HG03175 (cell line): ENCODE results near the gene AATF.

Experiments
- ATAC-seq: cut with Tn5 transposase; IDR thresholded peaks from one replicate; pipeline ENCODE4 v1.9.1; 2021; ENCODE audit warnings: mild to moderate bottlenecking, moderate library complexity; ENCODE audit not compliant: unreplicated experiment

The AATF gene

DNA sequence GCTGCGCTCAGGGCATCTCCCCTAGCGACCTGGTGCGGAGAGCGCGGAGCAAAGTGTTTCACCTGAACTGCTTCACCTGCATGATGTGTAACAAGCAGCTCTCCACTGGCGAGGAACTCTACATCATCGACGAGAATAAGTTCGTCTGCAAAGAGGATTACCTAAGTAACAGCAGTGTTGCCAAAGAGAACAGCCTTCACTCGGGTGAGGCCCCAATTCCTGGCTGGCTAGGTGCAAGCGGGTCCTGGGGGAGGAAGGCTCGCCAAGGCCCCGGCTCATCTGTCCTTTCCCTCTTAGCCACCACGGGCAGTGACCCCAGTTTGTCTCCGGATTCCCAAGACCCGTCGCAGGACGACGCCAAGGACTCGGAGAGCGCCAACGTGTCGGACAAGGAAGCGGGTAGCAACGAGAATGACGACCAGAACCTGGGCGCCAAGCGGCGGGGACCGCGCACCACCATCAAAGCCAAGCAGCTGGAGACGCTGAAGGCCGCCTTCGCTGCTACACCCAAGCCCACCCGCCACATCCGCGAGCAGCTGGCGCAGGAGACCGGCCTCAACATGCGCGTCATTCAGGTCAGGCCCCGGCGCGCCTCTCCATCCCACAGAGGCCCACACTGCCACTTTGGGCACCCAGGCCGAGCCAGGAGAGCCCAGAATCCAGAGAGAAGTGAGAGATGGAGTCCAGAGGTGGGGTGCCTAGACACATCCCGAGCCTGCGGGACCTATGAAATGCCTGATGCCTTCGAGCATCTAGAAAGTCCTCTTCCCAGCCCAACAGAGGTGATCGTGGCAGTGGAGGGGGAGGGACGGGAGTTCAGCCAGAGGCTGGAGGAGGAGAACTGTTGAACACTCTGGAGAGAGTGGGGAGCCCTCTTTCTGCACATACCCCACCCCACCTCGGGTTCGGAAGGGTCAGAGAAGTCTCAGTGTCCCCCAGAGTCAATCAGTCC, 8.2 kb upstream of the AATF start:
- no peak for ATAC-seq

DNA sequence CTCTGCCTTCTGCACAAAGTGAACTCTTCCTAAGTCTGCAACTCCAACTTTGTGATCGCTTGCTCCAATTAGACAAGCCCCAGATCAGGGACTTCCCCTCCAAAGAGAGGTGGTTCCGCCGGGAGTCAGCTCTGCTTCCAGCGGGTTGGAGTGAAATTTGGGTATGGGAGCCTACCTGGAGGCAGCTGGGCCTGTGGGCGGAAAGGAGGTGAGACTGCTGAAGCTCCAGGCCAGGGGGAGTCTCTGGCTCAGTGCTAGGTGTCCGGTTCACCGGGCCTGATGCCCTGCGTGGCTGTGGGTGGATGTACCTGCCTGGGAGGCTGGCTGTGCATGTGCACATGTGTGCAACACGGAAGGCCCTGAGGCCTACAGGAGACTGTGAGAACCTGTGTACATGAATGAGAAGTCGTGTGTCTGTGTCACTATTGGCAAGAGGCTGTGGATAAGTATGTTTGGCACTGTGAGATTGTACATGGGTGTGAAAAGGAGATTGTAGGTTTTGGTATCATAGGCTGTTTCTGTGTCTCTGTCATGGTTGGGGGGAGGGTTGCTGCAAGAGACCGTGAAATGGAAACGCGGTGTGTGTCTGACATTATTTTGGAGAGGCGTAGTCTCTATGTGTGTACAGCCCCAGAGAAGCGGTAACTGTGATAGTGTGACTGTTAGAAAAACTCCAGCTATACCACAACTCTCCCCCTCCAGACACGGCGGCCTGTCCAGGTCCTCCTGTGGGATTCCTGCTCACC, 7.3 kb upstream of the AATF start:
- ATAC-seq: no peak

DNA sequence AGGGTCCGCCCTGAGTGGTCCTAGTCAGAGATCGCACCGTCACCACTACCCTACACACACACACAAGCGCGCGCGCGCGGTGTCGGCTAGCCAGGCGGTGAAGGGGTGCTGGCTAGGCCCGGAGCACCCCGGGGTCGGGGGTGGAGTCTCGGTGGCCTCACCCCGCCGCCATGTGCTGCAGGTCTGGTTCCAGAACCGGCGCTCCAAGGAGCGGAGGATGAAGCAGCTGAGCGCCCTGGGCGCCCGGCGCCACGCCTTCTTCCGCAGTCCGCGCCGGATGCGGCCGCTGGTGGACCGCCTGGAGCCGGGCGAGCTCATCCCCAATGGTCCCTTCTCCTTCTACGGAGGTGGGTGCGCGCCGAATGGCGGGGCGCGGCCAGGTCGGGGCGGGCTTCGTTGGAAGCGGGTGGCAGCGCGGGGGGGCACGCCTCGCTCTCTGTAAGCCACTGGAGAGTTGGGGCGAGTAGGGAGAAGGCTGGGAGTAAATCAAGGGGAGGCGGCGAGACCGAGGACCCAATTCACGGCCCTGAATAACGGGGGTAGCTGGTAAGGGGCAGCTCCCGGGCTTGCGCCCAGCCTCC, 6.6 kb upstream of the AATF start:
- no peak for ATAC-seq

DNA sequence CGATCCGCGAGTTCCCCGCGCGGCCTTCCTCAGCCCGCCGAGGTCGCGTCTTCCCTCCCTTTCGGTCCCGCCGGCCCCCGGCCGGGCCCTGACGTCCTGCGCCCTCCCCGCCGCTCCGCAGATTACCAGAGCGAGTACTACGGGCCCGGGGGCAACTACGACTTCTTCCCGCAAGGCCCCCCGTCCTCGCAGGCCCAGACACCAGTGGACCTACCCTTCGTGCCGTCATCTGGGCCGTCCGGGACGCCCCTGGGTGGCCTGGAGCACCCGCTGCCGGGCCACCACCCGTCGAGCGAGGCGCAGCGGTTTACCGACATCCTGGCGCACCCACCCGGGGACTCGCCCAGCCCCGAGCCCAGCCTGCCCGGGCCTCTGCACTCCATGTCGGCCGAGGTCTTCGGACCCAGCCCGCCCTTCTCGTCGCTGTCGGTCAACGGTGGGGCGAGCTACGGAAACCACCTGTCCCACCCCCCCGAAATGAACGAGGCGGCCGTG, 6.1 kb upstream of the AATF start:
- no peak for ATAC-seq

DNA sequence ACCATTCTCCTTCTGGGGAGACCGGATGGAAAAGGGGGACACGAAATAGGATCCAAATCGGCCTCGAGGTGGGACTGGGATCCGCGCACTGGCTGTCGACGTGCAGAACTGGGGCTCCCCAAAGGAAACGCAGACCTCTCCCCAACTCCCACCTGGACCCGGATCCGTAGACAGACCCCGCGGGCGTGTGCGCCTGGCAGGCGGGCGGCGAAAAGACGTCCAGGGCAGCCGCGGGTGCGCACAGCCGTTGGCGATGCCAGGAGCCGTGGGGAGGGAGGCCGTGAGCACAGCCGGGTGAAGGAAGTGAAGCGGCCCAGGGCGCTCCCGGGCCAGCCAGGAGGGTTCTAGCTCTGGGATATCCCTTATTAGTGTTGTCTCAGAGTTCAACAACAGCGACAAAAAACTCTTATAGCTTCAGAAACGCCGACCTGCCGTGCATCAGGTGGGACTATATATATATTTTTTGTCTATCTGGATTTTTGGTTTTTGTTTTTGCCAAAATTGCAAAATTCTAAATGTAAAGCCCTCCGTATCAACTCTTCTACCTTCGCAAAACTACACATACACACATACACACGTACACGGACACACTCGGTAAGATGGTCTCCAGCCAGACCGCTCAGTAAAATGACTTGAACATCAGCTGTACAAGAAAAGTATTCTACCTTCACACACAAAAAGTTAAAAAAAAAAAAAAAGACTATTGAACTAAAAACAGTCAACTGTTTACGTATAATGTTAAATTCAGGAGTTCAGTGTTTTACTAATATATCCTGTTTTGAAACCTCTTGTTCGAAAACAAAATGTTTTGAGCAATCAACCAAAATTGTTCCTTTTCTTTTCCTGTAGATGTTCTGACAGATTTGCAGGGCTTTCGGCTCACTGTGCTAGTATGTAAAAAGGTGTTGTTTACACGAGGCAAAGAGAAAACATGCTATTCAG, 5.2 kb upstream of the AATF start:
- ATAC-seq: no peak

DNA sequence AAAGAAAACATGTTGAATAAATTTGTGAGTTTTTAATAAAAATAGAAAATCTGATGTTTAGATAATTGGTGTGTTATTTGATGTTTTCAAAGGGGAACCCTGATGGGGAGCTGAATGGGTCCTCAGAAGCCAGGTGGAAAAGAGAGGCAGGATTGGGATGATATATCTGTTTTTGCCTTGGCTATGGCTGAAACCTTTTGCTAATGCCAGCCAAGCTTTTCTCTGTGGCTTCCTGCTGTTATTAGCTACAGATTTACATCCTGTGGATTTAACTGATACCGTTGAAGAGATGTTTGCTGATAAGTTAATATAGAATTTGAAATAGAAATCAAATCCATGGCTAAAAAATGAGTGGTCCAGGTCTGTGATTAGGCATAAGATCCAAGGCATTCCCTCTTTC, 4.2 kb upstream of the AATF start:
- ATAC-seq: no peak

DNA sequence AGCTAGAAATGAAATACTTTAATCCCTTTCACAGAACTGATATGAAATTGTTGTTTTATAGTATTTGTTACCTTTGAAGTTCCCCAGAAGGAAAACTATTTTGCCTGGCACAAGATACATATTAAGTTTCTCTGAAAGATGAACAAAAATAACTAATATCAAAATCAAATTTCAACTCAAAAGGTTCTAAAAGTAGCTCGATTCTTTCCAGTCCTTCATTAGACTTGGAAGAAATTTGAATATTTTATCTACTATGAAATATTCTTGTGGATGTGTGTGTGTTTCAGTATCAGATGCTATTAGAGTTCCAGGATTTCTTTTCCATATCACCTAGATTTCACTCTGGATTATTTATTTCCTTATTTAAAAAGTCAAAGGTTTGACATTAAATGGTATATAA, 3.6 kb upstream of the AATF start:
- no peak for ATAC-seq

DNA sequence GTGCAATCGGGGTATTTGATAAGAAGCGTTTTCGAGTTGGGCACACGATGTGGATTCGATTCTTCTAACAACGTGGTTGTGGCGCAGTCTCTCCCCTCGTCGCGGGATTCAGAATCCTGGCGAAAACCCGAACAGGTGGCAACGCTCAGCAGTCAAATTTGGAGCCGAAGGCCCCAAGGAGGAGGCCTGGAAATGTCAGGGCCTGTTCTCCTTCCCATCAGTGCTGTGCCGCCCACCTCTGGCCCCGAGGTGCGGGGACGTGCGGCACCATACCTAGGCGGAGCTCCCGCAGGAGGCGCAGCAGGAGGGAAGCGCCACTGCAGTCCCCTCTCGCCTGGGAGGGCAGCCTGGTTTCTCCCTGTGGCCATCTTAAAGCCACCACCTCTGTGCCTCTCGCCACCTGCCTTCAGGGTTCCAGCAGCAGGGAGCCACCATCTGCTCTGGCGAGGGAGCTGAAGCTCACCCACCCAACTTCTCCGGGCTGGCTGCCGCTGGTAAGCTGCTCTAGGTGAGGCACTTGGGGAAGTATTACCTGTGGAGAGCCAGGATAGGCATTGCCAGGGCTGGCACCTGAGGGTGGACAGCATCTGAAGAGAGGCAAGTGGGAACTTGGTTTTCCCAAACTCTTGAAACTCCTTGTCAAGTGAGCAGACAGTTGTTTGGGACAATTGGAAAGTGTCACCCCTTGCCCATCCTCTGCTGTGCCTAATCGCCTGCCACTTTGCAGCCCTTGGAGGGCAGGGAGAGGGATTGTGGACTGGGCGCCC, 2.6 kb upstream of the AATF start:
- no peak for ATAC-seq

DNA sequence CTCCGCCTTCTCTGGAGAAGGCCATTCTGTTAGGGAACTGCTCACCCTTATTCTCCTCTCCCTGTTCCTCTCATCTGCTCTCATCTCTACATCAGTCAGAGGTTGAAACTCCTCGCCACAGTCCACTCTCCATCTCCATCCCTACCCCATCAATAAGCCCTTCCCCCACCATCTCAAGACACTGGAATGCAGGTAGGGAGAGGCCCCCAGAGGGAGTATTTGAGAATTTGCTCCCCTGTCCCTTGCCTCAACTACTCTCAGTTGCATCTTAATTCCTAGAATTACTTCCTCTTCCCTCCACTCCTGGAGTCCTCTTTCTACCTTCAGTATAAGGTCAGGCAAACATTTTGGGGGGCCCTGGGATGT, 2.0 kb upstream of the AATF start:
- ATAC-seq: no peak

DNA sequence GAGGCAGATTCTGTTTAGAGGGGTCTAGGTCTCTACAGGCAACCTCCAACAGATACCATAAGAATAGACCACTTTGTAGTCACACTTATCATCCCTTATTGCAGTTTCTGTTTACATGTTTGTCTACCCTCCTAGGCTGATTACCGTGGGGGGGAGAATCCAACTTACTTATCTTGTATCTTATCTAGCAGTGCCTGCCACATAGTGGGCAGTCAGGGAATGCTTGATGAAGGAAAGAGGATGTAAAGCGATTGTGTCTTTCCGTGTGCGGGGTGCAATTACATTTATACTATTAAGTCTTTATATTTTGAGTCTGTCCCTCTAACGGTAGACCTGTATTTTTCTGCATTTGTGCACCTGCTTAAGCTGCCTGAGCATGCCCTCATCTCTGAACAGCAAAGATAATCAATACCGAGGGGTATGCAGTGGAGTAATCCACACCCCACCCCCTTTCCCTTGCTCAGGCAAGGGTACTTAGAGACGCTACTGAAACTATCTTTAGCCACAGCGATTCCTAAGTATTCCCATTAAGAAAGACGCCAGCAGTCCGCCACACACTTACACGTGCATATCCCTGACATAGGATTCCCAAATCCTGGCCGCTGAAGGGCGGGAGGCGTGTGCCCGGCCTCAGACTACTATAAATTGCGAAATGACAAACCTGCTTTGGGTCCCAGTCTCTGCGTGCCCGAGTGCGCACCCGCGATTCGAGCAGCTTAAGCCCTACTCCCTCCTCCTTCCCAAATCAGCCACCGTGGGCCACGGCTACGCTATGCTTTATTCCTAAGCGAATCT, 635 bp upstream of the AATF start:
- ATAC-seq: peak; percentile 11

DNA sequence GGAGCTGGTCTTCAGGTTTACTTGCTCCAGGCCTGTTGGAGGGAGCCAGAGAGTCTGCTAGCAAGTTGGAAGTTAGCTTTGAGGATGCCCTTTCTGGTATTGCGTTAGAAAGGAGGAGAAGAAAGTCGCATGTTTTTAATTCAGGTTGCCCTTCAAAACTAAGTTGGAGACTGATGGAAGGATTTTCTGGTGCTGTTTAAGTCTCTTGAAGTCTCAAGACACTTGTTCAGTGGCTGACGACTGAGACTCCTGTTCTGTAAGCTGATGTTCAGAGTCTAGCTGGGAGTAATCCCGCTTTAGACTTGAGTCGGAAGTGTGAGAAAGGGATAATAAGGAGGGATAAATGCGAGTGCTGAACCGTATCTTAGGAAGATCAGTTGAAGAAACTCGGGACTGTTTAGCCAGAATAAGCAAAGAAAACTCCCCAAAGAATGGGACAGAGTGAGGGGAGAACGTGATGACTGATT, 740 bp downstream of the AATF start:
- ATAC-seq: no peak

DNA sequence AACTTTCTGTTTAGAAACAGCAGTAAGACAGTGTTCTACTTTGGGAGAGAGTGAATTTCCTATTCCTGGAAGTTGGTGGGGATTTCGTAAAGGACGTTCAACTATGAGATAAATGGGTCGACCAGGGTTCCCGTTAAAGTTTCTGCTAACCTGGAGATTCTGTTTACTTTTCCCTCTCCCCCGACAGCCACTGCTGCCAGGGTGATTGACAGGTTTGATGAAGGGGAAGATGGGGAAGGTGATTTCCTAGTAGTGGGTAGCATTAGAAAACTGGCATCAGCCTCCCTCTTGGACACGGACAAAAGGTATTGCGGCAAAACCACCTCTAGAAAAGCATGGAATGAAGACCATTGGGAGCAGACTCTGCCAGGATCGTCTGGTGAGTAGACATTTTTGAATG, 1.3 kb downstream of the AATF start:
- no peak for ATAC-seq

DNA sequence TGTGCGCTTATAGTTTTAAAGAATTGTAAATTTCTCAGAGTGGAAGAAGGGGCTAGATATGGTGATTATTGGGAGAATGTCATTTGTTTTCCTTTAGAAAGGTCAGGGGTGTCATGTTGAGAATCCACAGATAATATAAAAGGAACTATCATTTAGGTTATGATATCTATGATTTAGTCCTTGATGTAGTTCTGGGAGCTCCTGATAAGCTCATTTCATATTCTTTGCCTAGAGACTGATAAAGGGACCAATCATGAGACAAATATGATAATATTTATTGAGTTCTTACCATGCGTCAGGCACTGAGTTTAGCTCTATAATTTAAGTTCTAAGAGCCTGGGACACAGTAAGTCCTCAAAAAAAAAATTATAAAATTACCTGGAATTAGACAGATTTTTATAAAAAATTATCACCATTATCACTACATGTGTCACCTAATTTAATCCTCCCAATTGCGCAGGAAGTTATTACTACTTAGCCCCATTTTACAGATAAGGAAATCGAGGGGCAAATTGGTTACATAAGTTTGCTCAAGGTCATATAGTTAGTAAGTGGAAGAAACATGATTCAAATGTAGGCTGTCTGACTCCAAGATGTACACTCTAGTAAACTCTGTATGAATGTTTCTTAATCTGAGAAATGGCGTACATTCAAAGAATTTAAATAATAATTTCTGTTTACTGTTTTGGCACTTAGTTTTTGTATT, 2.5 kb downstream of the AATF start:
- ATAC-seq: no peak

DNA sequence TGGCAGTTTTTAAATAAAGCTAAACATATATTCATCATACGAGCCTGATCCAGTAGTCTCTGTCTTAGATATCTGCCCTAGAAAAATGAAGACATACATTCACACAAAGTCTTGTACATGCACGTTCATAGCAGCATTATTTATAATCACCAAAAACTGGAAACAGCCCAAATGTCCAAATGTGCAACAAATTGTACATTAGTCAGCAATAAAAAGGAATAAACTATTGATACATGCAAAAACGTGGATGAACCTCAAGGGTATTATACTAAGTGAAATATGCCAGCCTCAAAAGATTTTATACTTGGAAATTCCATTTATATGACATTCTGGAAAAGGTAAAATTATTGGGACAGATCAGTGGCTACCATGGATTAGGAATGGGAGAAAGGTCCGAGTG, 22.8 kb downstream of the AATF start:
- no peak for ATAC-seq

DNA sequence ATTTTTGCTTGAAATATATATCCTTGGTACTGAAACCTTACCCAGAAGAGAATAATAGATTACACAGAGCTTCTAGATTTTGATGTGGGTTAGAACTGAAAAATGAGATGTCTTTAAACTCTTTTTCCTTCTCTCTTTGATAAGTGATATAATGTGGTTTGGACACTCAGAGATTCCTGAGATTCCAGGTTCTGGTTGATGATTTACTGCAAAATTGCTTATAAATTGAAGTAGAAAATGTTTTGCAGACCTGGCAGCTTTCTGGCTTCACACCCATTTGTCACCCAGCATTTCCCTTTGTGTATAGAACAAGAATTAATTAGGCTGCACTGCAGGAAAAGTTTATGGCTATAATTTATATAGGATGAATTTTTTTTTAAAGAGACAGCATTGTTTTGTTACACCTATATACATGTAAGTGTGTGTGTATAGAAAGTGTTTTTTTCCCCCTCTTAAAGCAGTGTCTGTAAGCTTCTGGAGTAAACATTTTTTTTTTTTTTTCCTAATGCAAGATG, 23.5 kb downstream of the AATF start:
- no peak for ATAC-seq

DNA sequence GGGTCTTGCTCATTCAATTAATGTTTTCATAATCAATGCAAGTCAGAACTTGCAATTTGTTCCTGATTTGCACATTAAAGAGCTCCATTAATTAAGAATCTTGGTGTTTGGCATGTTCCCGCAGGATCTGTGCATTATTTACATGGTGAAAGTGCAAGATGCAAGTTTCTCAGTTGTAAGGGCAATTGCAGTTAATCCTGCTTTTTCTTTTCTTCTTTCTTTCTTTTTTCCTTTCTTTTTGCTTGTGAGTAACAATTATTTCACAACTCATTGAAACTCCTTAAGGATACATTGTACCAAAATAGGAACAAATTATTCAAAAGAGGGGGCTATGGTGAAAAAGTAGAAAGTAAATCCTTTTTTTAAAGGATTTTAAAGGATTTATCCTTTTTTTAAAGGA, 24.2 kb downstream of the AATF start:
- ATAC-seq: no peak

DNA sequence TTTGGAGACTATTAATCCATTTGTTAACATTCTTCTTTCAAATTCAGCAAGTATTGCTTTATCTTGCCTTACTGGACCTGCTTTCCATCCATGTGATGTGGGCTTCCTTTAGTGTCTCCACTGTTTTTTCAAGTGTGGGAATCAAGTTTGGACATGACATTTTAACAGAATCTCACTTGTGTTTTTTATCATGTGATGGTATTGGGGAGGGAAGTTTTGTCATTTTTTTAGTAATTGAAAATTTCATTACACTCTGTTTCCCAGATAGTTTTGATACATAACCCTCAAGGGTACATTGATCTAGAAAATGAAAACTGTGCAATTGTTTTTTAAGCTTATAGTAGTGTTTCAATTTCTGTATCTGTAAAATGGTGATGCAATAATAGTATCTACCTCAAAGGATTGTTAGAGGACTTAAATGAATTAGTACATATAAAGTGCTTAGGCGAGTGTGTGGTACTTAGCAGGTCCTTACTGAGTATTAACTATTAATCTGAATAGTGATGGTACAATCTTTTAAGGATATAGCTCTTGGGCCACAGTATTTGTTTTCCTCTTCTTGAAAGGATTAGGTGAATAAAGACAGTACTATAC, 27.3 kb downstream of the AATF start:
- ATAC-seq: no peak

DNA sequence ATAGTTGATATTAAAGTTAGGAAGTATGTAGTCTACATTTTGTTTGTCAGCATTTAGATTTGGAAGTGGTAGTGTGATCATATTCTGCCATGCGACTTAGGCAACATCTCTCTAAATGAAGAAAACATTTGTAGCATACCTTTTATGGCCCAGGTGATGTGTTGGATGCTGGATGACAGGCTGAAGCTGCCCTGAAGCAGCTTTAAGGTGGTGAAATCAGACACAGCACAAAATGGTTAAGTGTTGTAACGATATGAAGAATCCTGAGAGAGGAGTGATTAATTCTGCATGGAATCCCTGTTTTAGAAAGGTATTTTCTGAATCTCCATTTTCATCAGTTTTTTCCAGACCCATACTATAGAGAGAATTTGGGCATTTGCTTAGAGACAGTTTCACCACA, 28.3 kb downstream of the AATF start:
- no peak for ATAC-seq
